HG03060 (cell line): Measurements from ENCODE around the gene PAPPA2.

ENCODE experiments used
- ATAC-seq: cut with Tn5 transposase; IDR thresholded peaks from one replicate; pipeline ENCODE4 v1.9.1; 2021; ENCODE audit warnings: low read depth, moderate number of reproducible peaks; ENCODE audit not compliant: unreplicated experiment

The PAPPA2 gene

GRCh38 chr1:176880955-176881595 lies 418.1 kb downstream of the PAPPA2 start:
- ATAC-seq = no peak

GRCh38 chr1:176884286-176884685 lies 421.3 kb downstream of the PAPPA2 start:
- no peak for ATAC-seq

- ATAC-seq = no peak
These were observed 421.9 kb downstream of the PAPPA2 start for GRCh38 chr1:176884911-176885310.

- no peak for ATAC-seq
These were observed 422.4 kb downstream of the PAPPA2 start for GRCh38 chr1:176885341-176885740.

GRCh38 chr1:176885751-176886150 lies 422.8 kb downstream of the PAPPA2 start:
- no peak for ATAC-seq

- no peak for ATAC-seq
These were observed 425.6 kb downstream of the PAPPA2 start for GRCh38 chr1:176888471-176889032.

GRCh38 chr1:176893625-176894352 lies 430.8 kb downstream of the PAPPA2 start:
- no peak for ATAC-seq

- no peak for ATAC-seq
These were observed 431.5 kb downstream of the PAPPA2 start for GRCh38 chr1:176894450-176894849.
